ENCODE data around the gene MAN1C1. TPM values are rescaled to one million over a fixed set of nuclear protein-coding genes. Genes with fewer than 3 reads are reported as not detected.

The MAN1C1 gene
- polyA plus RNA-seq, 1 donor from 2014 or later: 1.3 TPM

DNA sequence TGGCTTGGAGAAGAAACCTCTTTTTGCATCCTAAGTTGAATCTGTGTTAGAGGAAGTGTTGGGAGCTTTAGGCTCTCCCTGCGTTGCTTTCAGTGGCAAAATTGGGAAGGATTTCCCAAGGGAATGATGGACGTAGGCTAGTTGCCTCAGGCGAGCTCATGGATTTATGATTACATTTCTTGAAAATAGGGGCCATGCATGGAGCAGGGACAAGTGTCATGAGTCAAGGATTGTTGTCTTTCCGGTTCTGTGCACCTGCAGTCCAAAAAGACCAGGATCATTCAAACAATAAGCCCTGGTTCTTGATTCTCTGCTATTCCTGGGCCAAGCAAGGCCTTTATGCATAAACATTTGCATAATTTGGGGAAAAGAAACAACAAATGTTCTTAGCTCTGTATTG lies 7.1 kb downstream of the MAN1C1 start:
- H3K27me3 ChIP-seq (ENCODE audit: insufficient read depth, low read depth, low read length): peaks cover 3% of the 10 kb centered on the region
- no peaks in the 10 kb centered on the region for H4K20me1 ChIP-seq (ENCODE audit: insufficient read depth)
- H3K9me3 ChIP-seq (ENCODE audit: low read length): no peaks in the 10 kb centered on the region
- TF ChIP-seq RAD21 (conservative IDR thresholded peaks at IDR 0.05) (no peak), MXI1 (conservative IDR thresholded peaks at IDR 0.05; ENCODE audit: poor library complexity, severe bottlenecking) (no peak), SMC3 (conservative IDR thresholded peaks at IDR 0.05; ENCODE audit: poor library complexity) (no peak), POLR2AphosphoS5 (IDR thresholded peaks at IDR 0.05) (no peak), EZH2 (IDR thresholded peaks at IDR 0.05; ENCODE audit: borderline replicate concordance, insufficient read depth, low read length, poor library complexity, severe bottlenecking) (no peak), TAF1 (IDR thresholded peaks at IDR 0.05; ENCODE audit: low read depth) (no peak), EP300 (conservative IDR thresholded peaks at IDR 0.05; ENCODE audit: poor library complexity, severe bottlenecking) (no peak)
- TF ChIP-seq, protein P1, sequence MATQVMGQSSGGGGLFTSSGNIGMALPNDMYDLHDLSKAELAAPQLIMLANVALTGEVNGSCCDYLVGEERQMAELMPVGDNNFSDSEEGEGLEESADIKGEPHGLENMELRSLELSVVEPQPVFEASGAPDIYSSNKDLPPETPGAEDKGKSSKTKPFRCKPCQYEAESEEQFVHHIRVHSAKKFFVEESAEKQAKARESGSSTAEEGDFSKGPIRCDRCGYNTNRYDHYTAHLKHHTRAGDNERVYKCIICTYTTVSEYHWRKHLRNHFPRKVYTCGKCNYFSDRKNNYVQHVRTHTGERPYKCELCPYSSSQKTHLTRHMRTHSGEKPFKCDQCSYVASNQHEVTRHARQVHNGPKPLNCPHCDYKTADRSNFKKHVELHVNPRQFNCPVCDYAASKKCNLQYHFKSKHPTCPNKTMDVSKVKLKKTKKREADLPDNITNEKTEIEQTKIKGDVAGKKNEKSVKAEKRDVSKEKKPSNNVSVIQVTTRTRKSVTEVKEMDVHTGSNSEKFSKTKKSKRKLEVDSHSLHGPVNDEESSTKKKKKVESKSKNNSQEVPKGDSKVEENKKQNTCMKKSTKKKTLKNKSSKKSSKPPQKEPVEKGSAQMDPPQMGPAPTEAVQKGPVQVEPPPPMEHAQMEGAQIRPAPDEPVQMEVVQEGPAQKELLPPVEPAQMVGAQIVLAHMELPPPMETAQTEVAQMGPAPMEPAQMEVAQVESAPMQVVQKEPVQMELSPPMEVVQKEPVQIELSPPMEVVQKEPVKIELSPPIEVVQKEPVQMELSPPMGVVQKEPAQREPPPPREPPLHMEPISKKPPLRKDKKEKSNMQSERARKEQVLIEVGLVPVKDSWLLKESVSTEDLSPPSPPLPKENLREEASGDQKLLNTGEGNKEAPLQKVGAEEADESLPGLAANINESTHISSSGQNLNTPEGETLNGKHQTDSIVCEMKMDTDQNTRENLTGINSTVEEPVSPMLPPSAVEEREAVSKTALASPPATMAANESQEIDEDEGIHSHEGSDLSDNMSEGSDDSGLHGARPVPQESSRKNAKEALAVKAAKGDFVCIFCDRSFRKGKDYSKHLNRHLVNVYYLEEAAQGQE (IDR thresholded peaks at IDR 0.05; ENCODE audit: borderline replicate concordance): no peak
- TF ChIP-seq, protein P2, sequence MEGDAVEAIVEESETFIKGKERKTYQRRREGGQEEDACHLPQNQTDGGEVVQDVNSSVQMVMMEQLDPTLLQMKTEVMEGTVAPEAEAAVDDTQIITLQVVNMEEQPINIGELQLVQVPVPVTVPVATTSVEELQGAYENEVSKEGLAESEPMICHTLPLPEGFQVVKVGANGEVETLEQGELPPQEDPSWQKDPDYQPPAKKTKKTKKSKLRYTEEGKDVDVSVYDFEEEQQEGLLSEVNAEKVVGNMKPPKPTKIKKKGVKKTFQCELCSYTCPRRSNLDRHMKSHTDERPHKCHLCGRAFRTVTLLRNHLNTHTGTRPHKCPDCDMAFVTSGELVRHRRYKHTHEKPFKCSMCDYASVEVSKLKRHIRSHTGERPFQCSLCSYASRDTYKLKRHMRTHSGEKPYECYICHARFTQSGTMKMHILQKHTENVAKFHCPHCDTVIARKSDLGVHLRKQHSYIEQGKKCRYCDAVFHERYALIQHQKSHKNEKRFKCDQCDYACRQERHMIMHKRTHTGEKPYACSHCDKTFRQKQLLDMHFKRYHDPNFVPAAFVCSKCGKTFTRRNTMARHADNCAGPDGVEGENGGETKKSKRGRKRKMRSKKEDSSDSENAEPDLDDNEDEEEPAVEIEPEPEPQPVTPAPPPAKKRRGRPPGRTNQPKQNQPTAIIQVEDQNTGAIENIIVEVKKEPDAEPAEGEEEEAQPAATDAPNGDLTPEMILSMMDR (IDR thresholded peaks at IDR 0.05; ENCODE audit: poor library complexity, severe bottlenecking): no peak
- no peak overlapping the region for H3K4me3 ChIP-seq (ENCODE audit: low read length)
- H3K79me2 ChIP-seq (replicated peaks; ENCODE audit: insufficient read depth, low read length): no peaks in the 10 kb centered on the region
- no peak overlapping the region for H3K4me2 ChIP-seq (ENCODE audit: low read length)
- H3K9me2 ChIP-seq (ENCODE audit: insufficient read depth, low read length): no peaks in the 10 kb centered on the region
- H3K27ac ChIP-seq (ENCODE audit: low read length): no peak overlapping the region
- H3K9ac ChIP-seq (ENCODE audit: low read length): no peak overlapping the region
- H2AFZ ChIP-seq (ENCODE audit: low read depth, low read length): no peak overlapping the region
- no peaks in the 10 kb centered on the region for H3K36me3 ChIP-seq (ENCODE audit: insufficient read depth, low read length)
- no peaks in the 10 kb centered on the region for H3F3A ChIP-seq (ENCODE audit: insufficient read depth, low read length, poor library complexity, severe bottlenecking)

DNA sequence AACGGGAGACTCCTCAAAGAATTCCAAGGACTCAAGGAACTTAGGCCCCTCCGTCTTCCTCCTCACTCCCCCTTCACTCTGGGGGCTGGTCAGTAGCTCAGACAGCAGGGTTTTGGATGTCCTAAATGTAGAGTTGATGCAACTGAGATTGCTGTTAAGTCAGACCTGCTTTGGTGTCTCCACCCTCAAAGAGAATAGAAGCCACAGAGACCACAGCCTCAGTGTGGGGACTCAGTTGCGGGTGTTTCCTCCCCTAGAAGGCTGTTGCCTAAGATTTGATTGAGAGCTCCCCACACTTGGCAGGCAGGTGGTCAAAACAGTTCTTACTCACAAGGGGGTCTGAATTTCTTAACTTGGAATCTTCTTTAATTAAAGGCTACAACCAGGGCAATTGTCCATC lies 7.6 kb downstream of the MAN1C1 start:
- Histone ChIP-seq H3K9ac (ENCODE audit: low read length) (no peak overlapping the region), H3K27me3 (ENCODE audit: insufficient read depth, low read depth, low read length) (no peaks in the 10 kb centered on the region), H3K27ac (ENCODE audit: low read length) (no peak overlapping the region), H2AFZ (ENCODE audit: low read depth, low read length) (no peak overlapping the region), H4K20me1 (ENCODE audit: insufficient read depth) (no peaks in the 10 kb centered on the region), H3K9me3 (ENCODE audit: low read length) (no peaks in the 10 kb centered on the region), H3K79me2 (replicated peaks; ENCODE audit: insufficient read depth, low read length) (no peaks in the 10 kb centered on the region), H3K4me2 (ENCODE audit: low read length) (no peak overlapping the region), H3K36me3 (ENCODE audit: insufficient read depth, low read length) (no peaks in the 10 kb centered on the region), H3K9me2 (ENCODE audit: insufficient read depth, low read length) (no peaks in the 10 kb centered on the region), H3K4me3 (ENCODE audit: low read length) (no peak overlapping the region), H3F3A (ENCODE audit: insufficient read depth, low read length, poor library complexity, severe bottlenecking) (no peaks in the 10 kb centered on the region)
- TF ChIP-seq MXI1 (conservative IDR thresholded peaks at IDR 0.05; ENCODE audit: poor library complexity, severe bottlenecking) (no peak), EZH2 (IDR thresholded peaks at IDR 0.05; ENCODE audit: borderline replicate concordance, insufficient read depth, low read length, poor library complexity, severe bottlenecking) (no peak), POLR2AphosphoS5 (IDR thresholded peaks at IDR 0.05) (no peak), EP300 (conservative IDR thresholded peaks at IDR 0.05; ENCODE audit: poor library complexity, severe bottlenecking) (no peak), RAD21 (conservative IDR thresholded peaks at IDR 0.05) (no peak), TAF1 (IDR thresholded peaks at IDR 0.05; ENCODE audit: low read depth) (no peak), SMC3 (conservative IDR thresholded peaks at IDR 0.05; ENCODE audit: poor library complexity) (no peak)
- TF ChIP-seq, protein P1 (IDR thresholded peaks at IDR 0.05; ENCODE audit: borderline replicate concordance): no peak
- TF ChIP-seq, protein P2 (IDR thresholded peaks at IDR 0.05; ENCODE audit: poor library complexity, severe bottlenecking): no peak
